Uterus (tissue), 4 donors: ENCODE results near the gene HLX. TPM values are rescaled to one million over a fixed set of nuclear protein-coding genes. Genes with fewer than 3 reads are reported as not detected.
A peak's percentile ranks its signal among the peaks of the same experiment; 100 is the strongest.

Experiments
- DNase-seq, 2 donors: peaks; one replicate each; pipeline ENCODE4 v3.0.0-alpha.2; 2019 to 2020
- H3K27ac ChIP-seq, 2 donors: fragments of 200-600 bp; sonication (generic); 1 replicate in 1 of 2; 2 replicates in 1 of 2; pipeline ENCODE4 v1.5.1; 2016 to 2018
- H3K27me3 ChIP-seq, 2 donors: fragments of 200-600 bp; sonication (generic); one replicate each; pipeline ENCODE4 v1.5.1; 2018 to 2019; ENCODE audit warnings: control low read depth in 1 of 2
- H3K36me3 ChIP-seq, 2 donors: fragments of 200-600 bp; sonication (generic); one replicate each; pipeline ENCODE4 v1.5.1; 2019; ENCODE audit warnings: control low read depth in 1 of 2
- H3K4me1 ChIP-seq, 2 donors: fragments of 200-600 bp; sonication (generic); one replicate each; pipeline ENCODE4 v1.5.1; 2018 to 2019; ENCODE audit warnings: control low read depth in 1 of 2
- H3K4me3 ChIP-seq, 2 donors: fragments of 200-600 bp; sonication (generic); 1 replicate in 1 of 2; 2 replicates in 1 of 2; pipeline ENCODE4 v1.5.1; 2018 to 2019; ENCODE audit warnings: mild to moderate bottlenecking in 1 of 2
- H3K9me3 ChIP-seq, 2 donors: fragments of 200-600 bp; sonication (generic); one replicate each; pipeline ENCODE4 v1.5.1; 2019; ENCODE audit warnings: control low read depth in 1 of 2
- POLR2A ChIP-seq, 2 donors: fragments of 450-650 bp; IDR thresholded peaks; one replicate each; pipeline ENCODE4 v1.6.1; 2016; ENCODE audit warnings: antibody characterized with exemption in 2 of 2, mild to moderate bottlenecking in 1 of 2, moderate library complexity in 1 of 2
- intact Hi-C: fragments of 100-400 bp; cut with DNase I; formaldehyde crosslinking; loops from one replicate; pipeline ENCODE4 v1.15.1; 2023; ENCODE audit warnings: low total_unique reads
- total RNA-seq, 4 donors: library from RNA; depleted of rRNA in 3 of 4; stranded (reverse); fragments of >200 nt in 3 of 4; gene quantifications; one replicate each; pipeline versions ENCODE4 v1.1.0 to v1.2.4, GENCODE V29; 2014 to 2023
- TF ChIP-seq, protein P1 (sequence below), 4 experiments: fragments of 200-600 bp in 2 of 4; fragments of 450-650 bp in 2 of 4; sonication (generic) in 2 of 4; IDR thresholded peaks; one replicate each; pipeline ENCODE4 v1.5.1; 2016 to 2019; ENCODE audit warnings: antibody characterized with exemption in 4 of 4, mild to moderate bottlenecking in 2 of 4, moderate library complexity in 1 of 4
- donor health status: DM: yes; HTN: yes; CAD: no.

The HLX gene
- total RNA-seq, 4 donors from 2014 or later, result 0.26 to 35.9 (median 7.0) TPM

DNA sequence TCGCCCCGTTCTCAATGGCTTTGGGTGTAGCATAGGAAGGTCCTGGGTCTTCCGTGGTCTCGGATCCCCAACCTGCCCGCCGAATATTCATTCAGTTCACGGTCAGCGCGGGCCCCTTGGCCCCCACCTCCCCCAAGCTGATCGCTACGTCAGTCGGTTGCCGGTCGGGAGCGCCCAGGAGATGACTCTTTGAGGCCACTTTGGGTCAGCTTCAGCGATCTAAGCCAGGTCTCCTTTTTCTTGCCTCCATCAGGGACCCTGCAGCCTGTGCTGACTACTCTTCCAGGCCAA, 12.8 kb downstream of the HLX start:
- Histone ChIP-seq H3K27ac (no peak overlapping the region), H3K4me3 (no peak overlapping the region), H3K4me1 (no peaks in the 10 kb centered on the region), H3K27me3 (peaks cover 23 to 58% of the 10 kb centered on the region in 2 donors), H3K9me3 (no peaks in the 10 kb centered on the region), H3K36me3 (no peaks in the 10 kb centered on the region)
- intact Hi-C loops, result no loop called here
- DNase-seq, result no peak
- TF ChIP-seq, protein P1, sequence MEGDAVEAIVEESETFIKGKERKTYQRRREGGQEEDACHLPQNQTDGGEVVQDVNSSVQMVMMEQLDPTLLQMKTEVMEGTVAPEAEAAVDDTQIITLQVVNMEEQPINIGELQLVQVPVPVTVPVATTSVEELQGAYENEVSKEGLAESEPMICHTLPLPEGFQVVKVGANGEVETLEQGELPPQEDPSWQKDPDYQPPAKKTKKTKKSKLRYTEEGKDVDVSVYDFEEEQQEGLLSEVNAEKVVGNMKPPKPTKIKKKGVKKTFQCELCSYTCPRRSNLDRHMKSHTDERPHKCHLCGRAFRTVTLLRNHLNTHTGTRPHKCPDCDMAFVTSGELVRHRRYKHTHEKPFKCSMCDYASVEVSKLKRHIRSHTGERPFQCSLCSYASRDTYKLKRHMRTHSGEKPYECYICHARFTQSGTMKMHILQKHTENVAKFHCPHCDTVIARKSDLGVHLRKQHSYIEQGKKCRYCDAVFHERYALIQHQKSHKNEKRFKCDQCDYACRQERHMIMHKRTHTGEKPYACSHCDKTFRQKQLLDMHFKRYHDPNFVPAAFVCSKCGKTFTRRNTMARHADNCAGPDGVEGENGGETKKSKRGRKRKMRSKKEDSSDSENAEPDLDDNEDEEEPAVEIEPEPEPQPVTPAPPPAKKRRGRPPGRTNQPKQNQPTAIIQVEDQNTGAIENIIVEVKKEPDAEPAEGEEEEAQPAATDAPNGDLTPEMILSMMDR (IDR thresholded peaks at IDR 0.05), result no peak
- no peak for TF ChIP-seq POLR2A (IDR thresholded peaks at IDR 0.05)

DNA sequence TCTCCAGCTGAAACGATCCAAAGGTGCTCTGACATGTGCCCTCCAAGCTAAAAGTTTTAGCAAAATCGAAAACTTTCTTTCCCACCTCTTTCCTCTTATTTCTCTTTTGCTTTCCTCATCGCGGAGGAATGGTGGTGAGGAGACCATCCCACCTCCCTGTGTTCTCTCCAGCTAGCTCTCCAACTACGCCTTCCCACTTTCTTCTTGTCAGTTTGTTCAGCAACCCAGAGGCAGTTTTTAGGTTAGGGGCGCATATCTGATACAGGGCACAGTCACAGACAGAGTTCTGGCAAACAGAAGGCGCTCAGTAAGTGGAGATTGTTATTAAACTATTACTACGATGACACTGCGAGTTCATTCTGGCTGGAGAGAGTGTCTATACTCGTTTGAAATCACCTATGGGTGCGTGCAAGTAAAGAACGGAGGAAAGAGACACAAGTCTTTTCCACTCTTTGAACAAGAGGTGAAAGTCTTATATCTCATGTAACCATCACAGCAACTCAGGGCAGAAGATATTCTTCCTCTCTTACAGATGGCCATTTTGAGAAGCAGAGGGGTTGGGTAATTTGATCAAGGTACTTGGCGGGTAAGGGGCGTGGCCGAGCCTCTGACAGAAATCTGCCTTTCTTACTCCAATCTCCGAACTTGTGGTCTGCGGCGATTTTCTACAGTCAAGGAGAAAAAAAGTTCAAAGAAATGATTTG, 13.9 kb downstream of the HLX start:
- DNase-seq, result no peak
- no peaks in the 10 kb centered on the region for H3K36me3 ChIP-seq
- no peak overlapping the region for H3K4me3 ChIP-seq
- H3K27ac ChIP-seq, result no peak overlapping the region
- H3K9me3 ChIP-seq, result no peaks in the 10 kb centered on the region
- H3K27me3 ChIP-seq, result peaks cover 23 to 58% of the 10 kb centered on the region in 2 donors
- no peaks in the 10 kb centered on the region for H3K4me1 ChIP-seq
- TF ChIP-seq, protein P1 (IDR thresholded peaks at IDR 0.05), result no peak
- TF ChIP-seq POLR2A (IDR thresholded peaks at IDR 0.05), result no peak
- intact Hi-C loops, result no loop called here

DNA sequence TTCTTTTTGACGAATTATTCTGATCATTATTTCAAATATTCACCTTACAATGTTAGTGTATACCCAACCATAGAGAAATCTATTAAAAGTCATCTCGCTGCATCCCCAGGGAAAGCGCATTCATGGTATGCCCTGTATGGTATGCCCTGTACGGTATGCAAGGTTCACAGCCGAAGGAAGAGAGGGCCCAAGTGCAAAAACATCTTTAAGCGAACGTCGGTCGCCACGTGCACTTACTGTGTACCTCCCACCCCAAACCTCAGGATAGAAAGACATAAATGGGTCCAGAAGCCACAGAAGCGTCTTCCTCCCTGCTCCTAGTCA, 14.4 kb downstream of the HLX start:
- Histone ChIP-seq H3K27ac (no peak overlapping the region), H3K9me3 (no peaks in the 10 kb centered on the region), H3K4me3 (peak overlapping the region in 1 of 2 donors; percentile 16), H3K27me3 (peaks cover 23 to 58% of the 10 kb centered on the region in 2 donors), H3K4me1 (no peaks in the 10 kb centered on the region), H3K36me3 (no peaks in the 10 kb centered on the region)
- TF ChIP-seq, protein P1 (IDR thresholded peaks at IDR 0.05), result no peak
- no peak for TF ChIP-seq POLR2A (IDR thresholded peaks at IDR 0.05)
- DNase-seq, result no peak
- intact Hi-C loops, result no loop called here

DNA sequence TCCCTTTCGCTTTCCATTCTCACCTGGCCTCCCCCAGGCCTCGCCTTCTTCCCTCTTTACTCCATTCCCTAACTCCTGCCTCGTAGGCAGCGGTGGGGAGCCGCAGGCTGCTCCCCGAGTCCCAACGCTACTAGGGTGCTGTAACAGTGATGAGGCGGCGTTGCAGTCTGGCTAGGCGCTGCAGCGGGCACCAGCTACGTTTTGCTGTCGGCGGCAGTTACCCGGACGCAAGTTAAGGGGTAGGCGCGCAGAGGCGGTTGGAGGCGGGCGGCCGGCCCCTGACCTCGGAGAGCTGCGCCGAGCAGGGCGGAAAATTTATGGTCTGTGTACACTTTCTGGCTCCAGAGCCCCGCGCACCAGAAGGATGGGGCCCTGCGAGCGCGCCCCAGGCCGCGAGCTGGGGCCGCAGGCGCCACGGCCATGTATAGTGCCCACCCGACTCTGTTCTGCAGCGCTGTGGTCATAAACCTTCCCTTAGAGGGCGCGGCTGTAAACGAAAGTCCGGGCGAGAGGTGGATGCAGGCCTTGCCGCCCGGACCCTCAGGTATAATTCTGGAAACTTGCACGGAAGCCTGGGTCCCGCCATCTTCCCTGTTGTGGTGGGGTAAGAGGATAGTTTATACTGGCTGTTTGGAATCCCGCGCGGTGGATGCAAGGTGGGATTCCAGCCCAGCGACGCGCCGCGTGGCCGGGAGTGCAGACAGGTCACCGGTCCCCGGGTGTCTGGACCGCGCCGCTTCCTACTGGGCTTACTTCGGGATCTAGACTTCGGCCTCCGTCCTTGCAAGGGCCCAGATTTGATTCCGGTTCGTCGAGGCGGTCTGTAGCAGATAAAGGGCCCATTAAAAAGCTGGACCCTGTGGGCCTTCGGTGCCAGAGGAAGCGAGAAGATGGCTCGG, 15.0 kb downstream of the HLX start:
- H3K9me3 ChIP-seq, result no peaks in the 10 kb centered on the region
- no peak for TF ChIP-seq POLR2A (IDR thresholded peaks at IDR 0.05)
- TF ChIP-seq, protein P1 (IDR thresholded peaks at IDR 0.05), result no peak
- no peaks in the 10 kb centered on the region for H3K36me3 ChIP-seq
- intact Hi-C loops, result no loop called here
- DNase-seq, result no peak
- H3K4me3 ChIP-seq, result peak overlapping the region in 1 of 2 donors; percentile 16
- H3K4me1 ChIP-seq, result no peaks in the 10 kb centered on the region
- H3K27ac ChIP-seq, result no peak overlapping the region
- H3K27me3 ChIP-seq, result peaks cover 23 to 58% of the 10 kb centered on the region in 2 donors

DNA sequence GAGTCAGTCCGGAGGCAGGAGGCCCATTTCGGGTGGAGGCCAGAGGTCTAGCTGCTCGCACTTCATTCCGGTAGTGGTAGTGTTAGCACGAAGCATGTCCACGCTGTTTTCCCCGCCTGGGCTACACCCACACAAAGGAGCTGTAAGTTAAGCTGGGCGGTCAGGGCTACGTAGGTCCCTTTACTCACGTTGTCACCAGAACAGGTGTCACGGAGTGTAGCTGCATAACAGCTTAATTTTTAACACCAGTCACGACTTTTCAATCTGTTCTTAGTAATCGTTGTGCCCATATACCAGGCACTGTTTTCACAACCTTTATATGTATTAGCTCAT, 15.6 kb downstream of the HLX start:
- TF ChIP-seq, protein P1 (IDR thresholded peaks at IDR 0.05), result no peak
- TF ChIP-seq POLR2A (IDR thresholded peaks at IDR 0.05), result no peak
- no peak for DNase-seq
- H3K4me3 ChIP-seq, result no peak overlapping the region
- H3K4me1 ChIP-seq, result no peaks in the 10 kb centered on the region
- H3K27ac ChIP-seq, result no peak overlapping the region
- H3K9me3 ChIP-seq, result no peaks in the 10 kb centered on the region
- H3K27me3 ChIP-seq, result peaks cover 23 to 58% of the 10 kb centered on the region in 2 donors
- H3K36me3 ChIP-seq, result no peaks in the 10 kb centered on the region
- intact Hi-C loops, result no loop called here
